DMS 273 (cell line): ENCODE results near the gene PNPO.
A peak's percentile ranks its signal among the peaks of the same experiment; 100 is the strongest.
"Not testable (repeated sequence)": the region's sequence is repeated elsewhere in the genome, so short reads cannot be mapped to it uniquely, and the experiment has no call there.

Experiments used
- DNase-seq: peaks from one replicate; lab custom pipeline; 2025; ENCODE audit not compliant: unreplicated experiment; lab: John Stamatoyannopoulos, UW

PNPO gene

DNA sequence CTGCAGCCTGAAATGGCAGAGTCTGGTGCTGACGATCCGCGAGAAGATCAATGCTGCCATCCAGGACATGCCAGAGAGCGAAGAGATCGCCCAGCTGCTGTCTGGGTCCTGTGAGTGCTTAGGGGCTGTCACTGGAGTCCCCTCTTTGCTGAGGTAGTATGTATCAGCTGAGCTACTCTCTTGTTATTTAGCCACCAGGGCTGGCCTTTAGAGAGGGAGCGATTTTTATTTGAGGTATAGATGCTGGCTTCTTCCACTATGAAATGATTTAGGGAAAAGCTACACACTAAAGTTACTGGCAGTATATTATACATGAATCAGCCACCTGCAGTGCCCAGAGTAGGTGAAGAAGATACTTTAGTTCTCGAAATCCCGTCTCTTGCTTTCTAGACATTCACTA, 32.2 kb downstream of the PNPO start:
- no peak for DNase-seq

DNA sequence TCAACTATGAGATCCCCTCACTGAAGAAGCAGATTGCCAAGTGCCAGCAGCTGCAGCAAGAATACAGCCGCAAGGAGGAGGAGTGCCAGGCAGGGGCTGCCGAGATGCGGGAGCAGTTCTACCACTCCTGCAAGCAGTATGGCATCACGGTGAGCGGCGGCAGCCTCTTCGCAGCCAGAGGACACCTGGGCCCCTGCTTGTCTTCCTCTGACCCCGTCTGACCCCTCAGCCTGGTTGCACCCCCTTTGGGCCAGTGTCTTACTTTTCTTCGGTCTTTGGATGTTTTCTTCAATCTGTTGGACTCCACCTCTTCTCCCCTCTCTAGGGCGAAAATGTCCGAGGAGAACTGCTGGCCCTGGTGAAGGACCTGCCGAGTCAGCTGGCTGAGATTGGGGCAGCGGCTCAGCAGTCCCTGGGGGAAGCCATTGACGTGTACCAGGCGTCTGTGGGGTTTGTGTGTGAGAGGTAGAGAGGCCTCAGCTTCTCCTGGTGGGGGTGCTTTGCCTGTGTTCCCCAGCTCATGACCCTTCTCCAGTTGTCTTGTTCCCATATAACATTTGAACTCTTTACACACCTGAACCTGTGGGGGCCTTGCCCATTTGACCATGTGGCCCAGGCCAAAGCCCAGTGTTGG, 33.9 kb downstream of the PNPO start:
- no peak for DNase-seq

- DNase-seq = no peak
Measured at GRCh38 chr17:47975823-47976205, 34.4 kb downstream of the PNPO start.

GRCh38 chr17:47978324-47978723, 37.0 kb downstream of the PNPO start:
- DNase-seq = peak; percentile 87

- peak; percentile 88 for DNase-seq
Measured at GRCh38 chr17:47980541-47980940, 39.2 kb downstream of the PNPO start.

DNA sequence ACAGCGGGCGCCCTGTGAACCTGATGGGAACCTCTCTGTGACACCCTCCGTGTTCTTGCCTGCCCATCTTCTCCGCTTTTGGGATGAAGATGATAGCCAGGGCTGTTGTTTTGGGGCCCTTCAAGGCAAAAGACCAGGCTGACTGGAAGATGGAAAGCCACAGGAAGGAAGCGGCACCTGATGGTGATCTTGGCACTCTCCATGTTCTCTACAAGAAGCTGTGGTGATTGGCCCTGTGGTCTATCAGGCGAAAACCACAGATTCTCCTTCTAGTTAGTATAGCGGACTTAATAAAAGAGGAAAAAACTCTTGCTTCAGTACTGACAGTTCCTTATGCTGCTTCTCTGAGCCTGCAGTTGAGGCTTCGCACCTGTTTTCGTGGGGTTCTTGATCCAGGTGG, 40.1 kb downstream of the PNPO start:
- no peak for DNase-seq

- no peak for DNase-seq
Measured at GRCh38 chr17:47982091-47982617, 40.8 kb downstream of the PNPO start.

DNA sequence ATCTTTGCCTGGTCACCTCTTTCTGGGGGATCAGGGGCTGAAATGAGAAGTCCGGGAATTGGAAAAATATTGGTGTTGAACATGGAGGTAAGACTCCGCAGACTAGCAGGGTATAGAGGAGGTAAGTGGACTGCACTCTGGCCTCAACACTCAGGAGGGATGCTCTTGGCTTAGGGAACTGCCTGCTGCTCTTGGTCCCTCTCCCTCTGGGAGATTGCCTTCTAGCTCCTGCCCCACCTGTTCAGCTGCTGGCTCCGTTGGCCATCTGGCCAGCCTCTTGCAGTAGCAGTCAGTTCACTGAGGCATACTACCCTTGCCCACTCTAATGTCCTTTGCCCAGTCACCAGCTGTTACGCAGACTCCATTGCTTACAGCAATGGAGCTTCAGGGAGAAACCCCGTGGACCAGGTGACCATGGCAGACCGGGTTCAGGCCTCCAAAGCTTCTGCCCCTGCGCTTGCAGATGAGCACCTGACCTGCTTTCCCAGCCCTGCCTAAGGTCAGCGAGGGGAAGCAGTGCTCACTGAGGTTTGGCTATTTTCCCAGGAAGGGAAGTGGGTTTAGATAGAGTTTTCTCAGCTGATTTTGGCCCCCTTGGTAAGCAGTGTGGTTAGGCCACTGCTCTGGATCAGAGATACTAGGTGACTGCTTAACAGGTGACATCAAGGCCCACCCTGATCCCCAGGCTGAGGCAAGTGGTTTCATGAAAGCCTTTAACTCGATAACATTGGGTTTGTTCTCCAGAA, 41.4 kb downstream of the PNPO start:
- DNase-seq = peak; percentile 71

GRCh38 chr17:47983492-47984223, 42.3 kb downstream of the PNPO start:
- DNase-seq = no peak

- no peak for DNase-seq
Measured at GRCh38 chr17:47986520-47986919, 45.1 kb downstream of the PNPO start.

- DNase-seq = peak; percentile 83
Measured at GRCh38 chr17:47987240-47987835, 46.0 kb downstream of the PNPO start.

GRCh38 chr17:47988445-47988844, 47.1 kb downstream of the PNPO start:
- not testable (repeated sequence) for DNase-seq

- no peak for DNase-seq
Measured at GRCh38 chr17:47989159-47989558, 47.8 kb downstream of the PNPO start.

GRCh38 chr17:47989700-47990099, 48.3 kb downstream of the PNPO start:
- DNase-seq = no peak

DNA sequence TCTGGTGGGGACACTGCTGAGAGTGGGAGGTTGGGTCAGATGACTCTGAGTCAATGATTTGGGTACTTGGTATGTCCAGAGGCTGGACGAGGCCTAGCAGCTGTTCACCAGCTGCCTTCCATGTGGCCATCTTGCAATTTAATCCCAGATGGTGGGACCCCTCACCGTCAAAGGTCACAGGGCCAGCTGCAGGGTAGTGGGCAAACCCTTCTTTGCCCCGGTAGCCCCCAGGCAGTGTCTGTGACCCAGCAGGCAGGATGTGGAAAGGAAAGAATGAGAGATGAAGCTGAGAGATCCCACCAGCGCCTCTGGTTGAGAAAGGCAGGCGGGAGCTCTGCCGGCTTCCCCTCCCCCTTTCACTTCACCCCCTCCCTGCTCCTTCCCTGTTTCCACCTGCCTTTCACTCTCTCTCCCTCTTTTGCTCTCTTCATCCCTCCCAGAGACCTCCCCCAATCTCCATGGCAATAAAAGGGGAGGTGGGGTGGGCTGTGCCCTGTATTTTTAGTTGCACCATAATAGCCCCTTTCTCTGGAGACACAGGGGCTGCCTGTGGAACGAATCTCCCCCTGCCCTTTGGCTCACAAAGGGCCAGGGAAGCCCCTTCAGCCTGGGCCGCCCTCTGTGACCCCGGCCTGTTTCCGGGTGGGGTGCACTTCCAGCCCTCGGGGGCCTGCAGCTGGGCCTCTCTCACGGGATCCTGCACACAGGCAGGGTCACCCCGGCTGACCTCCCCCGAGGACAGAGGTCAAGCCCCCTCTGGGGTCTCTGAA, 49.8 kb downstream of the PNPO start:
- DNase-seq = no peak

GRCh38 chr17:47992216-47992615, 50.8 kb downstream of the PNPO start:
- no peak for DNase-seq

DNA sequence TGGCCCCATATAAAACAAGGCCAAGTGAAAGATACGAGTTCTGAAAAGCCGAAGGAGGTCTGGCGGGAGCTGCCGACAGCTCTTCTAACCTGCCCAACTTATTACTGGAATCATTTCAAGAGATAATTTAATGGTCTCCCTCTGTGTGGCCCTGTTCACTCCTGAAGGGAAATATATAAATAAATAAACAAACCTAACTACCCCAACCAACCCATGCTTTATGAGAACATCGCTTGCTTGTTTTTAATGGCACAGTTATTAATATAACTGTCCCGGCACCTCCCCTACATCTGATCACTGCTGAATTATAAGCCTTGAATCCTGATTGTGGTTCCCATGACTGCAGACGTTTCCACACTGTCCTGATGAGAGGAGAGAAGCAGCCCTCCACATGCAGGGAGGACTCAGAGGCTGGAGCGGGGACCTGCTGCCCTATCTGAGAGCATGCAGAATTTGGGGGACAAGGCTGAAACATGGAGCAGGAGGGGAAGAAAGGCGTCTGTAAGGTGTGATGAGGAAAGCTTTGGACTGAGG, 51.7 kb downstream of the PNPO start:
- no peak for DNase-seq

DNA sequence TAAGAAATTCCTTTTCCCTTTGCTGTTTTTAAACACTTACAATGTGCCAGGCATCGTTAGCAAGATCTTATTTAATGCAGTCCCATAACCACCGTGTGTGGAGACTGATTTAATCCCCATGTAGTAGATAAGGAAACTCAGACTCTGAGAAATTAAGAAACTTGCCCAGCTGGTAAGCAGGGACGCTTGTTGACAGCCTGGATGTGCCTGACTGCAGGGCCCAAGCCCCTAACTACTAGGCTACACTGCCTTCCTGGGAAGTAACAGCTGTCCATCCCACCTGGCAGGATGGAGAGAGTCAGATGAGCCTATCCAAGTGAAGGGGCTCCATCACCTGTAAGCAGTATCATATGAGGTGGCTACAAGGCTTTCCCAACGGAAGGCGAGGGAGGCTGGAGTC, 52.6 kb downstream of the PNPO start:
- no peak for DNase-seq

DNA sequence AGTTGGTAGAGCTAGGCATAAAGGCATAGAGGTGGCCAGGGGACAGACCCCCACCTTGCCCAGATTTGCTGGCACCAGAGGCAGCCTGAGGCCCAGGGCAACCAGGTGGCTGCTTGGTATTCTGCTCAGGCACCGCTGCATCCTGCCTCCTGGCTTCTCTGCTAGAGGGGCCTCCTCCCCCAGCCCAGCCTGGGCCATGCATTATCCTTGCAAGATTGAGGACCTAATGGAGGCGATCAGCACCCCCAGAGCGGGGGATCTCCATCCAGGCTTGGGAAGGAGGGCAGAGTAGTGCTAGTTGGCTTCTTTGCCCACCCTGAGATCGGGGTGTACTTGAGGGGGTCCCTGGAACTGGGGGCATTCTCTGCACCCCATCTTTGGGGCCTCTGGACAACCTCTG, 53.4 kb downstream of the PNPO start:
- DNase-seq = peak; percentile 39

- DNase-seq = no peak
Measured at GRCh38 chr17:47995241-47995935, 54.0 kb downstream of the PNPO start.
